Heart right ventricle (tissue), 16 donors: ENCODE measurements around the gene CERS6. TPM values are rescaled to one million over a fixed set of nuclear protein-coding genes. Genes with fewer than 3 reads are reported as not detected.

Source experiments
- ATAC-seq, 8 donors: fragments of 200-7000 bp; cut with Tn5 transposase; one replicate each; pipeline ENCODE4 v1.9.1; 2020; ENCODE audit warnings: mild to moderate bottlenecking in 8 of 8, moderate library complexity in 8 of 8, moderate number of reproducible peaks in 1 of 8
- DNase-seq, 2 donors: peaks; one replicate each; pipeline ENCODE4 v3.0.0-alpha.2; 2020
- H3K27ac ChIP-seq, 10 donors: fragments of 200-600 bp; sonication (generic) in 2 of 10; one replicate each; pipeline versions ENCODE4 v1.5.0 to v1.8.0; 2020 to 2022; ENCODE audit warnings: mild to moderate bottlenecking in 3 of 10
- H3K27me3 ChIP-seq, 7 donors: fragments of 200-600 bp; one replicate each; pipeline ENCODE4 v1.8.0; 2021 to 2022; ENCODE audit warnings: mild to moderate bottlenecking in 2 of 7
- H3K36me3 ChIP-seq, 9 donors: fragments of 200-600 bp; sonication (generic) in 1 of 9; one replicate each; pipeline versions ENCODE4 v1.5.0 to v1.8.0; 2020 to 2022; ENCODE audit warnings: mild to moderate bottlenecking in 2 of 9
- H3K4me1 ChIP-seq, 9 donors: fragments of 200-600 bp; sonication (generic) in 1 of 9; one replicate each; pipeline versions ENCODE4 v1.5.0 to v1.8.0; 2020 to 2022; ENCODE audit warnings: mild to moderate bottlenecking in 4 of 9
- H3K4me3 ChIP-seq, 10 donors: fragments of 200-600 bp; sonication (generic) in 2 of 10; one replicate each; pipeline versions ENCODE4 v1.5.0 to v1.8.0; 2020 to 2022; ENCODE audit warnings: mild to moderate bottlenecking in 7 of 10, moderate library complexity in 2 of 10
- H3K9me3 ChIP-seq, 11 donors: fragments of 200-600 bp in 10 of 11; sonication (generic) in 2 of 11; one replicate each; pipeline versions ENCODE4 v1.5.0 to v1.8.0; 2013 to 2022; ENCODE audit warnings: mild to moderate bottlenecking in 2 of 11, control low read depth in 1 of 11, moderate library complexity in 1 of 11
- CTCF ChIP-seq, 9 donors: fragments of 200-600 bp; sonication (generic) in 2 of 9; IDR thresholded peaks; one replicate each; pipeline versions ENCODE4 v1.5.0 to v1.8.0; 2021 to 2022; ENCODE audit warnings: antibody characterized with exemption in 9 of 9, mild to moderate bottlenecking in 5 of 9, moderate library complexity in 1 of 9
- WGBS, 2 donors: extraction: QIAGEN DNeasy Blood & Tissue Kit; methylation state at CpG; one replicate each; pipeline ENCODE4 v1.1.7; 2013; ENCODE audit warnings: inconsistent platforms in 1 of 2; 5-methylcytosine and 5-hydroxymethylcytosine counted together
- intact Hi-C, 10 donors: fragments of 100-400 bp; cut with DNase I; formaldehyde crosslinking; loops; one replicate each; pipeline versions ENCODE4 v1.11.1 to v1.14.2; 2022
- polyA plus RNA-seq, 2 donors: library from polyadenylated mRNA; stranded (reverse); fragments of 200-250 nt; gene quantifications; one replicate each; pipeline ENCODE4 v1.2.3, GENCODE V29; 2013
- total RNA-seq, 10 donors: library from RNA; stranded (reverse); fragmentation: NEBNext Ultra II Directional in 3 of 10; extraction: Animal tissue kit (Norgen Biotek cat#: 25700) in 3 of 10; gene quantifications; one replicate each; pipeline versions ENCODE4 v1.2.1 to v1.2.4, GENCODE V29; 2021 to 2023
- donor health status: Arrhythmogenic right ventricular cardiomyopathy.
- donor health status: ischemic (EF 13 %, LVEDD 7.1; RV severe dilation, severe dysfunction).
- donor health status: healthy with polysubstance abuse.
- donor health status: DM: no; HTN: yes; CAD: no.
- donor health status: DM: no; HTN: no; CAD: no.
- donor health status: ischemic (EF 25% LVEDD 6.9; RV normal size, moderate dysfunction).
- donor health status: ischemic (EF 25% LVEDD 5.7; RV mildly dilated, moderate dysfunction).
- donor health status: healthy.
- donor health status: DM: yes; HTN: yes; CAD: no.
- donor health status: Ischemic cardiomyopathy.
- donor health status: ischemic (EF 35%, LVEDD 5.7; RV mildly dilated, moderate dysfunction).
- donor health status: nonischemic (EF 11% LVEDD 7.7; RV severe dilation, severe dysfunction).
- donor health status: DM: yes; HTN: yes; CAD: no.
- donor health status: PGD.
- donor health status: ischemic (EF 29% LVEDD 5.4; RV normal size, mild dysfunction).
- donor health status: nonischemic (EF 23%, LVEDD 6.1; RV moderate dilation, normal function).

Gene CERS6
- total and polyA plus RNA-seq, 12 donors, result 20.5 to 76.3 (median 56.1) TPM

- peak overlapping the region; percentile 46 to 90 (median 79) for H3K27ac ChIP-seq
- peaks cover 11 to 77% (median 44%) of the 10 kb centered on the region in 9 donors for H3K4me1 ChIP-seq
Measured at GRCh38 chr2:168639018-168639417, 182.9 kb downstream of the CERS6 start.

GRCh38 chr2:168639441-168639898, 183.4 kb downstream of the CERS6 start:
- no peak for TF ChIP-seq CTCF (IDR thresholded peaks at IDR 0.05)
- DNase-seq (peak; percentile 21 to 89), ATAC-seq (peak; percentile 88 to 97 (median 95))
- peak overlapping the region; percentile 46 to 90 (median 82) for H3K27ac ChIP-seq
- H3K27me3 ChIP-seq, result no peaks in the 10 kb centered on the region
- peaks cover 8 to 77% (median 45%) of the 10 kb centered on the region in 9 donors for H3K4me1 ChIP-seq
- no peak overlapping the region for H3K4me3 ChIP-seq
- 51 to 55% methylated on average over 3 of the region's 3 CpGs for WGBS, 2 donors
- H3K36me3 ChIP-seq, result no peaks in the 10 kb centered on the region
- H3K9me3 ChIP-seq, result no peaks in the 10 kb centered on the region
- intact Hi-C loops, result loop anchor here in 3 of 10 donors (5.0 to 10.0 kb wide), 3 partner anchors 105 to 182 kb away; partner anchors contain the start of gene CERS6 (in 1 of the 3)

More at GRCh38 chr2:168639018-168639417, 182.9 kb downstream of the CERS6 start:
- no peak for DNase-seq
- H3K27me3 ChIP-seq, result no peaks in the 10 kb centered on the region
- no peaks in the 10 kb centered on the region for H3K9me3 ChIP-seq
- no peak for TF ChIP-seq CTCF (IDR thresholded peaks at IDR 0.05)
- no peak overlapping the region for H3K4me3 ChIP-seq
- WGBS, 2 donors, result 52 to 58% methylated on average over 2 of the region's 2 CpGs
- no peak for ATAC-seq
- H3K36me3 ChIP-seq, result no peaks in the 10 kb centered on the region
- intact Hi-C loops, result loop anchor here in 3 of 10 donors (5.0 to 10.0 kb wide), 3 partner anchors 104 to 182 kb away; partner anchors contain the start of gene CERS6 (in 1 of the 3)

- TF ChIP-seq CTCF (IDR thresholded peaks at IDR 0.05), result no peak
- WGBS, 2 donors, result 60 to 74% methylated on average over 3 of the region's 3 CpGs
- intact Hi-C loops, result loop anchor here in 1 of 10 donors (5.0 kb wide), 1 partner anchor 113 kb away; no protein-coding TSS in a partner anchor
- Histone ChIP-seq H3K27ac (peak overlapping the region; percentile 46 to 90 (median 82)), H3K9me3 (no peaks in the 10 kb centered on the region), H3K4me1 (peaks cover 8 to 75% (median 43%) of the 10 kb centered on the region in 9 donors), H3K27me3 (no peaks in the 10 kb centered on the region), H3K36me3 (no peaks in the 10 kb centered on the region), H3K4me3 (peak overlapping the region in 1 of 10 donors; percentile 9)
- DNase-seq (no peak), ATAC-seq (peak in 1 of 8 donors; percentile 1)
Measured at GRCh38 chr2:168640039-168640438, 184.0 kb downstream of the CERS6 start.

GRCh38 chr2:168641636-168642035, 185.6 kb downstream of the CERS6 start:
- peak overlapping the region in 8 of 10 donors; percentile 3 to 90 (median 82) for H3K27ac ChIP-seq
- ATAC-seq (no peak), DNase-seq (no peak)
- 48 to 73% methylated on average over 4 of the region's 4 CpGs for WGBS, 2 donors
- intact Hi-C loops, result loop anchor here in 1 of 10 donors (5.0 kb wide), 1 partner anchor 114 kb away; no protein-coding TSS in a partner anchor
- H3K4me3 ChIP-seq, result no peak overlapping the region
- H3K36me3 ChIP-seq, result no peaks in the 10 kb centered on the region
- H3K27me3 ChIP-seq, result no peaks in the 10 kb centered on the region
- peaks cover 8 to 59% (median 35%) of the 10 kb centered on the region in 9 donors for H3K4me1 ChIP-seq
- H3K9me3 ChIP-seq, result peaks cover 0 to 13% (median 0%) of the 10 kb centered on the region in 11 donors
- TF ChIP-seq CTCF (IDR thresholded peaks at IDR 0.05), result no peak
